Hematopoietic multipotent progenitor cell treated with erythropoietin and hydrocortisone succinate and interleukin-3 and kit ligand, for 15 days (in vitro differentiated cells): ENCODE results near the gene EYA2.
A peak's percentile ranks its signal among the peaks of the same experiment; 100 is the strongest.
"Not testable (repeated sequence)": the region's sequence is repeated elsewhere in the genome, so short reads cannot be mapped to it uniquely, and the experiment has no call there.

Experiments used
- DNase-seq: peaks from one replicate; pipeline ENCODE4 v3.0.0-alpha.2; 2015; ENCODE audit warnings: low spot score

EYA2 gene

DNA sequence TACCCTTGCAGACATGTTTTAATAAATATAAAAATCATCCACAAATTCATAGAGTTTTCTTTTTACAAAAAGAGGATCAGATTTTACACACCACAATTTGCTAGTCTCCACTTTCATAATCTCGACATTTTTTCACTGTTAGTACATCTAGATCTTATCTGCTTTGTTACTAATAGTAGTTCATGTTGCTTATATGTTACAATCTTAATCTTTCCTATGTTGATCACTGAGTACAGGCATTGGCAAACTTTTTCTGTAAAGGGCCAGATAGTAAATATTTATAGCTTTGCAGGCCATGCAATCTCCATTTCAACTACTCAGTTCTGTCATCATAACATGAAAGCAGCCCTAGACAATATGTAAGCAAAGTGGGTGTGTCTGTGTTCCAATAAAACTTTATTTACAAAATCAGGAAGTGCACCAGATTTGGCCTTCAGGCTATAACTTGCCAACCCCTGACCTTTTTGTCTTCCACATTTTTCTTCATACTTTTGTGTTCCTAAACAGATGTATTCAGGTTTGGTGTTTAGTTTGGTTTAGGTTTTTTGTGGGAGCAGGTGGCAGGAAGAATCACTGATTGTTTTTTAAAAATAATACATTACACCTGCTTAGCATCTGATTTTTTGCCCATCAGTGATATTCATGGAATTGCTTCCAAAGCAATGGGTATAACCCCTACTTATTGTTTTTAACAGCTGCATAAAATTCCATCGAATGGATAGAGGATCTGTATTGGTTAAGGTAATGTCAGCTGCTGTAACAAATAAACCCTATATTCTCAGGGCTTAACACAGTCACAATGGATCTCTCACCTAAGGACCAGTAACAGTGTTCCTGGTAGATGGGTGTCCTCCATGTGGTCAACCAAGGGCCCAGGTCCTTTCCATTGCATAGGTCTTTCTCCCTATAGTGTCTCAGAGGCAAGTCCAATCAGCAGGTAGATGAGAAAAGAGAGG lies 61.2 kb downstream of the EYA2 start:
- DNase-seq = no peak

DNA sequence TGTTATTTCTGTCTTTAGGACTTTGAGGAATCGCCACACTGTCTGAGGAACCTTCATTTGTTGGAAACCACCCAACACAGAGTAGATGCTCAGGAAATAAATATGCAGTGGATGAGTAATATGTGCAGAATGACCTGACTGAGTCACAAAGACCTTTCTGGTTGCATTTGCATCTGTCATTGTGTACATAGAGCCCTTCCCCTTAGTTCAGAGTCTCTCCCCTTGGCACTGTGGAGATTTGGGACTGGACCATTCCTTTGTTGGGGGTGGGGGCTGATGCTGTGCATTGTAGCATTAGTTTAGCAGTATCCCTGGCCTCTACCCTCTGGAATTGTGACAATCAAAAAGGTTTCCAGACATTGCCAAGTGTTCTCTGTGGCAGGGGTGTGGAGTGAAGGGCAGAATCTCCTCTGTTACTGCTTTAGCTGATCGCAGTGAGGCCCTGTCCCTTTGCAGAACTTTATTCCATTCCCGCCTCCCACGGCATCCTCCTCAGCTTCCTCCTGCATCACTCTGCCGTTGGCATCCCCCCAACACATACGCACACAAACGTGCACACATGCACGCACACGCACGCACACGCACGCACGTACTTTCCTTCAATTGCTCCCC lies 64.5 kb downstream of the EYA2 start:
- DNase-seq = no peak

DNA sequence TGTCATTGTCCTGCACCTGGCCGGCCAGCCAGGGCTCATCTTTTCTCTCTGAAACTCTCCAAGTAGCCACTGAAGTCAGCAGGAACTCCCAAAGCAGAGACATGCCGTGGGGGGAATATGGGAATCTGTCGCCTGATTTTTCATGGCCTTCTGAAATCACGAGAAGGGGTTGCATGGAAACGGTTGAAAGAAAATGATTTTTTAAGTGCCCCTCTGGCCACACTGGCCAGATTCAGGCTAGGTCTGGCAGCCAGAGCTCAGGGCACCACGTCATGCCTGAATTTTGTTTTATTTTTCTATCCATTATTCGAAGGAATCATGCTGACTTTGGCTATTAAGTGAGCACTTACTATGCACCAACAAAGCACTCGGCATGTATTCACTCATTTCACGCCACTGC lies 65.2 kb downstream of the EYA2 start:
- no peak for DNase-seq

DNA sequence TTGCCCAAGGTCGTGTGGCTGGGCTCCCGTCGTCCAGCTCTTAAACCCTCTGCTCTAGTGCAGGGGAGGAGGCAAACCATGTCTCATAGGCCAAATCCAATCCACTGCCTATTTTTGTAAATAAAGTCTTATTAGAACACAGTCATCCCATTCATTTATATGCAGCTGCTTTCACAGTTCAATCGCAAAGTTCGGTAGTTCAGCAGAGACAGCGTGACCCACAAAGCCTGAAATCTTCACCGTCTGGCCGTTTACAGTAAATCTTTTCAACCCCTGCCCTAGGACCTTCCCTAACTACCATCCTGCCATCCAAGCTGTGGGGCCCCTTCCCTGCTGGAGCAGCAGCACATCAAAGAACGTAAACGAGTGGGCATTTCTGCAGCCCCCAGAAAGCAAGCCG lies 65.9 kb downstream of the EYA2 start:
- DNase-seq = no peak

DNA sequence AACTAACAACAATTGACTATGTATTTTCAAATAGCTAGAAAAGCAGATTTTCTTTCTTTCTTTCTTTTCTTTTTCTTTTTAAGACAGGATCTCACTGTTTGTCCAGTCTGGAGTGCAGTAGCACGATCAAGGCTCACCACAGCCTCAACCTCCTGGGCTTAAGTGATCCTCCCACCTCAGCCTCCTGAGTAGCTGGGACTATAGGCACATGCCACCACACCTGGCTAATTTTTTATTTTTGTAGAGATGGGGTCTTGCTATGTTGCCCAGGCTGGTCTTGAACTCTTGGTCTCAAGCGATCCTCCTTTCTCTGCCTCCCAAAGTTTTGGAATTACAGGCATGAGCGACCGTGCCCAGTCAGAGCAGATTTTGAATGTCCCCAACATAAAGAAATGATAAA lies 67.3 kb downstream of the EYA2 start:
- DNase-seq = not testable (repeated sequence)

DNA sequence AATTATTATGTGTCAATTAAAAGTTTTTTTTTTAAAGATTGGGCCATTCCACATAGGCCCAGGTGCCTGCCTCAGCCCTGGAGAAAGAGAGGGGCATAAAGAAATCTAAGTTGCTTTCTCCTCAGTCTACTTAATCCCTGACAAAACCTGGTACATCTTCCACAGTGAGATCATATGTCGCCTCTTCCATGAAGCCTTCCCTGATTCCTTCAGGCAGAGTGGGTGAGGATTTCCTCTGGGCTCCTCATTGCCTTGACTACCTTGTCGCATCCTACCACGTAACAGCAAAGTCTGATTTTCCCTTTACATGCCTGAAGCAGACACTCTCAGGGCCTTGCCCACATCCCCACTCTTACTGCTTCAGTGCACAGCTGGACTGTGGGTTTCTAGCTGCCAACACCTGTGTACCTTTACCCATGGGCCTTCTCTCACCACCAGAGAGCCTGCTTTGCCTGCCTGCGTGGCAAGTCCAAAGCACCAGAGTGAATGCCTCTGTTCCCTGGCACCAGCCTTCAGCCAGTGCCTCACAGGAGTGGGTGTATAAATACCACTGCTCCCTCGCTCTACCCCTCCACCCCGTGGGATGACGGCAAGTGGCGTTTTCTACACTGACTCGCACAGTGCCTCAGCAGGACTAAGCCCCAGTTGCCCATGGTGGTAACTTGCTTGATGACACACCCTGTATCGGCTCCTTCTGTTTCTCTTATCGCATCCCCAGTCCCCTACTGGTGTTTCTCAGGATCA lies 68.0 kb downstream of the EYA2 start:
- DNase-seq = no peak

DNA sequence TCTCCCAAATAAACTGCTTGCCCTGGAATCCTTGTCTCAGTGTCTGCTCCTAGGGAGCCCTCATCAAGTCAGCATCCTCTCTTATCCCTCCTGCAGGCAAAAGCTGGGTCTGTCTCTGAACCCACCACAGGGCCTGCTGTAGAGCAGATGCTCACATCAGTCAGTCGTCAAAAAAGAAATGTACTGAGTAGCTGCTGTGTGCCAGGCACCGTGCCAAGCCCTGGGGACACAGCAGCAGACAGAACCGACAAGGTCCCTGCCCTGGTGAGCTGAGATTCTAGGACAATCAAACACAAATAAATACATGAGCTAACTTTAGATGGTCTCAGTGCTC lies 68.5 kb downstream of the EYA2 start:
- no peak for DNase-seq

DNA sequence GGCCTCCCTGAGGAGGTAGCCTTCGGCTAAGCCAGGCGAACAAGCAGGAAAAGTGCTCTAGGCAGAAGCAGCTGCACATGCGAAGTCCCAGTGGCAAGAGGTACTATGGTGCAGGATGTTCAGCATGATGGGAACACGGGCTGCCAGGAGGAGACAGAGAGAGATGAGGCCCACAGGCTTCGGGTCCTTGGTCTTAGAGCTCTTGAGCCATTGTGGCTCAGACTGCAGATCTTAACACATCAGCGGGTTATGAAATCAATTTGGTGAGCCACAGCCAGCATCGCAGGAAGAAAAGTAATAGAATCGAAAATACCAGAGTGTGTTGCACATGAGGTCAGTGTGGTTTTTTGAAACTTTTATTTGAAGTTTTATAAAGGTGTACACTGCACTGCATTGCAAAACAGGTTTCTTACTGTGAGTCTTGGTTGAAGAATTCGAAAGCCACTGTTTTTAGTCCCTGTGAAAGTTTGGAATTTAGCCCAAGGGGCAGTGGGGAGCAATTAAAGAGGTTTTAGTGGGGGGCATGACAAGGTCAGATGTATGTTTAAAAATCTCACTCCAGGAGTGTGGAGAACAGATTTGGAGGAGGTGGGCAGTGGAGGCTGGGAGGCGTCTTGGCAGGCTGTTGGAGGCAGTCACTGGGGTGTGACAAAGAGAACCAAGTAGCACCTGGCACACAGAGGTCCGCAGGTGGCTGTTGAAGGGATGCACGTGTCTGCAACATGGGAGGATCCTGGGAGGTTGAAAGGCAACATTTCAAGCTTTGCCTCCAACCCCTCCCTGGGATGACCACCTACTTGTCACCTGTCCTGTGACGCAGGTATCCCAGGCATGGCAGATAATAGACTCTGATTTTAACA lies 69.3 kb downstream of the EYA2 start:
- DNase-seq = no peak

DNA sequence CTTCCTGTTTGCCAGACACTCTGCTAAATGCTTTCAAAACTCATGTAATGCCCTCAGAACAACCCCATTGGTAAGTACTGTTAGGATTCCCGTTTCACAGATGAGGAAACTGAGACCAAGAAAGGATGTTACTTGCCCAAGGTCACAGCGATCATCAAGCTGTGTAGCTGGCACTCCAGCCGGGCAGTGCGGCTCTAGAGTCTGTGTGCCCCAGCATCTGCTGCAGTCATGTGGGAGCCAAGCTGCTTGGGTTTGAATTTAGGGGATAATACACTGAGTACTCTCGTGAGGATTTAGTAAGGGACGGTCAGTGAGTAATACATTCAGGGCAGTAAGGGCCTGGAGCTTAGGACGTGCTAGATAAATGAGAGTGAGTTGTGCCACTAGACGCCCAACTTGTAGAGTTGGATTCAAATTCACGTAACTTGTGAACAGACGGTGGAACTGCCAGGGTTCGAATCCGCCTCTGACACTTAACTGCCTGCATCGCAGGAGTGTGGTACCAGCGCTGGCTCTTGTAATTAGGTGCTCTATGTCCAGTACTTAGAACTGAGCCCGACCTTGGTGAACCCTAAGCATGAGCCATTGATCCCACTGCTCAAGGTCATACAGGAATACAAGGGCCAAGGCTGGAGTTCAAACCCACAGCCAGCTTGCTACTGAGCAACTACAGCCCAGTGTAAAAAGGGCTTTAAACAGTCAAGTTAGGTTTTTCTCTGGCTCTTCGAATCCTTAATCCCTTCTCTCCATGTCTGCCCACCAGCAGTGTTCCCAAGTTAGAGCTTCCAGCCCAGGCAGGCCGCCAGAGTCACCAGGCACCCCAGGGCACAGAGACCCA lies 70.2 kb downstream of the EYA2 start:
- no peak for DNase-seq

DNA sequence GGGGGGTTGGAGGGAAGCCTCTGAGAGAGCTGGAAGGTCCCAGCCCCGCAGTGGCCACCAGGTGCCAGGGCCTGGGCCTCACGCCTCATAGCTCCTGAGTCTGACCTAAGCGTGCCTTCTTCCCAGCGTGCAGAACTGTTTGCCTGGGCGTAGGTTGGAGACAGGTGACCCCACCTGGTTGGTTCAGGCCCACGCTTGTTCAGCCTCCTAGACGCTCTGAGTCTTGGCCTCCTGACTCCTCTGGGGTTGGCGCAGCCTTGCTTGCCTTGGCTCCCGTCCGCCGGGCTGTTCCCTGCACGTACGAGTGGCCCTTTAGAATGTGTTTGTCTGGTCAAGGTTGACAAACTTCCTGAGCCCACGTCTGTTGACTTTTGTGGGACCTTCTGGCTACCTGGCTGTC lies 70.8 kb downstream of the EYA2 start:
- DNase-seq = no peak

DNA sequence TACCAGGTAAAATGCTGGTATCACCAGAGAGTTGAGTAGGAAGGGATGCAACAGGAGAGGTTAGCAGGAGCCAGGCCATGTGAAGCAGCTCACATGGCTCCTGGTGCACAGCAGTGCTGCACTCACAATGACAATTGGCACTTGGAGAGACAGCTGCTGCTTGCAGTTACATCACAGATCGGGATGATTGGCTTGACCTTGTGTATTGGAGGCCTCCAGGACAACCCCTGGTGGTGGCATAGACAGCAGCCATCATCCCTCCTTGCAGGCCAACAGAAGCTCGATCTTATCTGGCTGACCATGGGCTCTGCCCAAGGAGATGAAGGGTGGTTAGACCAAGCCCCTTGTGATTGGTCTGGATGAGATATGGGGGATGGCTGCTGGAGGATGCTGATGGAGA lies 73.0 kb downstream of the EYA2 start:
- DNase-seq = no peak

DNA sequence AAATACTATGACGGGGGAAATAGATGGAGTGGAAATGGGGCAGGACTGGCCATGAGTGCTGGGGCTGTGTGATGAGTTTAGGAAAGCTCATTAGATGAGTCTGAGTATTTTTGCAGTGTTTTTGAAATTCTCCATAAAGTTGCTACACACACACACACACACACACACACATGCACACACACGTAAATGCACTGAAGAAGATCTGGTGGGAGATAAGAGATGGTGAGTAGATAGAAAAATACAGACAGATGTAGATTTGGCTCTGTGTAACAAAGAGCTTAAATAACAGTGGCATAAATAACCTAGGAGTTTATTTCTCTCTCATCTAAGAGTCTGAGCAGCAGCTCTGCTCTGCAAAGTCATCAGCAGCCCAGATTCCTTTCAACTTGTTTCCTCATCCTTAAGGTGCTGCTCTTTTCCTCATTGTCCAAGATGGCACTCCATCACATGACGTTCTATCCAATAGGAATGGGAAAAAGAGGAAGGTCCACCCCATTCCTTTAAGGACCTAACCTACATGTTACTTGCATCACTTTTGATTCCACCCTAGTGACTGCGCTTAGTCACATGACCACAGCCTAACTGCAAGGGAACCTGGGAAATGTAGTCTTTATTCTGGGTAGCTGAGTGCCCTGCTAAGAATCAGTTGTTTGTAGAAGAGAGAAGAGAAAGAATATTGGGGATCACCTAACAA lies 76.4 kb downstream of the EYA2 start:
- peak; percentile 30 for DNase-seq

DNA sequence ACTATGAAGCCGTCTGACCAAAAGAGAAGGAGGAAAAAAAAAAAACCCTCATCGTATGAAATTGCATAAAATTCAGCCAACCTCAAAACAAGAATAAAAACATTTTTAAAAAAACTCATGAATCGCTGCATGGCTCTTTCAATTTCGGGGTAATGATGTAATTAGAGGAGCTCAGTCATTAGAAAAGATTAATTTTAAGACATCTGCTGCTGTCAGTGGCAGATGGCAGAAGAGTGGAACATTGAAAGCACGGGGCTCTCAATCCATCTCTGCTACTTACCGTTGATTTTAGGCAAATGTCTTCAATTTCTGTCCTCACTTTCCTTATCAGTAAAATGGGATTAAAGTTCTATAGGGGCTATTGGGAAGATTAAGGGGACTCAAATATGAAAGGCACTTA lies 79.1 kb downstream of the EYA2 start:
- DNase-seq = no peak

DNA sequence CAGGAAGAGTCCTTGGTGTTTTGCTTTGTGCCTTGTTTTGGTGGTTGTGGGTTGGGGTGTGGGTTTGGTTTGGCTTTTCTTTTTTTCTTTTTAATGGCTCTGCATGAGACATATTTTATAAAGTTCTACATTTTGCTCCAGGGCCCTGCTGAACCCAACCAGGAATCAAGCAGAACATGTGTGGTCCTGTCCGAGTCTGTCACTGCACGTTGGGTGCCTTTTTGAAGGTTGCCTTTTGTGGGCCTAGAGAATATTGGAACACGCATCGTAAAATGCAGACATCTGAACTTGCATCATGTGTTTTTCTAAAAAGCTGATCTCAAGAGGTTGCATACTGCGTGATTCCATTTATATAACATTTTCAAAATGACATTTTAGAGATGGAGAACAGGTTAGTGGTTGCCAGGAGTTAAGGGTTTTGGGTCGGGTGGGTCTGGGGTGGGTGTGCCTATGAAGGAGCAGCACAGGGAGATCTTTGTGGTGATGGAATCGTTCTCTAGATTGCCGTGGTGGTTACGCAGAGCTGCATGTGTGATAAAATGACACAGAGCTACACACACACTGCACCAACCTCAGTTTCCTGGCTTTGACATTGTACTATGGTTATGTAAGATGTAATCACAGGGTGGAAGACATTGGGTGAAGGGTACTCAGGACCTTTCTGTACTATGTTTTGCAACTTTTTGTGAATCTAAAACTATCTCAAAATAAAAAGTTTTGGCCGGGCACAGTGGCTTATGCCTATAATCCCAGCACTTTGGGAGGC lies 80.2 kb downstream of the EYA2 start:
- DNase-seq = no peak

DNA sequence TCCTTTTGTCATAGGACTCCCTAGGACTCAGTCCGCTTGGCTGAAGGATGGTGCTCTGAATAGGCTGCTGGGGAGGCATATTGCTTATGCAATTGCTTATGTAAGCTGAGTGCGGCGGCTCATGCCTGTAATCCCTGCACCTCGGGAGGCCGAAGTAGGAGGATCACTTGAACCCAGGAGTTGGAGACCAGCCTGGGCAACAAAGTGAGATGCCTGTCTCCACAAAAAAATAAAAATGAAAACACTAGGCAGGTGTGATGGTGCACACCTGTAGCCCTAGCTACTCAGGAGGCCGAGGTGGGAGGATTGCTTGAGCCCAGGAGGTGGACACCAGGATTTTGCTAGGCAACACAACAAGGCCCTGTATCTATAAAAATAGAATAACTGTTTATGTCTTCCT lies 81.3 kb downstream of the EYA2 start:
- no peak for DNase-seq

DNA sequence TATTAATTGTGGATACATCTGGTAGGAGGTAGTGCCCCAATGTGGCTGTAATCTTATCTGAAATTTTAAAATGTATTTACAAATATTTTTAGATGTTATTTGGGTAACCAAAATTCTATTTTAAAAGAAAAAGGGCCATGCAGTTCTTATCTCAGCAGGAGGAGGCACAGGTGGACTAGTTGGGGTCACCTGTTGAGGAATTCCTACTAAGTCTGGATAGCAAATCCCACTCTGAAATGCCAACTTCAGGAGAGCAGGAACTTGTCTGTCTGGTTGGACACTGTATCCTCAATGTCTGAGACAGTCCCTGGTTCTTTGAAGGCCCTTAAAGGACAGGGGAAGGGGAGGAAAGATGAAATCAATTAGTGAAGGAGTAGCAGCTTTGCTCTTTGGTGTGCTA lies 82.6 kb downstream of the EYA2 start:
- no peak for DNase-seq

DNA sequence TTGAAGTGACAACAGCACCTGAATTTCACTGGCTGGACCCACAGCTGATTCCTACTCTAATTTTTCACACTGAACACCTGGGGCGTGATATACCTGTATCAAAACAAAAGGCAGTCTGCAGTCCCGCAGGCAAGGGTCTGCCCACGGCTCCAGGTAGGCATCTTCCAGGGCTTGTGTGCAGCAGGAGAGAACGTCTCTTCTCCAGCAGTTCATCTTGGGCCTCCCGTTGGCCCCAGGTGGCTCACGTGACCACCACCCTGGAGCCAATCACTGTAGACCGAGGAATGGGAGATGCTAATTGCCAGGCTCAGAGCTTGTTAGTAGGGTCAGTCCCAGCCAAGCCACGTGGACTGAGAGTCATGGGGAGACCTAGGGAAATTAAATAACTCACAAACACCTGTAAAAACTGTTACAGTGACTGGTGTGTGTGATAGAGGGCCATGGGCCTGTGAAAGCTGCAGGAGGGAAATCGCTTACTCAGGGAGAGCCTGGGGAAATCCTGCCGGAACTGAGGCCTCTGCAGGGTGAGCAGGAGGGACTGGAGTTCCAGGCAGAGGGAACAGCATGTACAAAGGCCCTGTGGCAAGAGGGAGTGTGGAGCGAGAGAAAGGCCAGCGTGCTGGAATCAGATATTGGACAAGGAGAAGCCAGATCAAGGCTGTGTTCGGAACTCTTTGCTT lies 83.4 kb downstream of the EYA2 start:
- no peak for DNase-seq

DNA sequence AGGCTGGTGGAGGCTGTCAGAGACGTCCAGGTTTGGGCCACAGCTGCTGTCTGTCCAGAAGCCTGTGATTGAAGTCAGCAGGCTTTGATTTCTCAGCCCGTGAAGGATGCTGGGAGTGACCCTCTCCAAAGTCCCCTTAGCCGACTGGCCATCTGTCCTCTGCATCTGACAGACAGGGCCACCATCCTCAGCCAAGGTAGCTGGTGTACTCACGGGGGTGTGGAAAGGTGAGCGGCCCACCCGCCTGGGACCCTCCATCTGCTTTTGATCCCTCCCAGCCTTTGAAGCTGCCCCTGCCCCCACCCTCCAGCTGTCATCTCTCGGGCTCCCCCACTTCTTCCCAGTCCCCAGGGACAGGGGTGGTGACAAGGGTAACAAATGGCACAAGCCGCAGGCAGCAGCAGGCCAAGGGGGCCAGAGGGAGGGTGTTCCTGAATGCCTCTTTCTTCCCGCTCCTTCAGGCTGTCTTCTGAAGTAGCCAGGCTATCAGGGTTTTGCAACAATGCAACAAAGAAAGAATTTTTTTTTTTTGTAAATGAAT lies 84.4 kb downstream of the EYA2 start:
- no peak for DNase-seq
